Hypothalamus (tissue), 51 donors: ENCODE measurements around the gene SPATA46.
"Not testable (repeated sequence)": the region's sequence is repeated elsewhere in the genome, so short reads cannot be mapped to it uniquely, and the experiment has no call there.

Experiments
- DNase-seq, 51 donors: peaks; one replicate each; lab custom pipeline; 2025; lab: John Stamatoyannopoulos, UW

The SPATA46 gene

DNA sequence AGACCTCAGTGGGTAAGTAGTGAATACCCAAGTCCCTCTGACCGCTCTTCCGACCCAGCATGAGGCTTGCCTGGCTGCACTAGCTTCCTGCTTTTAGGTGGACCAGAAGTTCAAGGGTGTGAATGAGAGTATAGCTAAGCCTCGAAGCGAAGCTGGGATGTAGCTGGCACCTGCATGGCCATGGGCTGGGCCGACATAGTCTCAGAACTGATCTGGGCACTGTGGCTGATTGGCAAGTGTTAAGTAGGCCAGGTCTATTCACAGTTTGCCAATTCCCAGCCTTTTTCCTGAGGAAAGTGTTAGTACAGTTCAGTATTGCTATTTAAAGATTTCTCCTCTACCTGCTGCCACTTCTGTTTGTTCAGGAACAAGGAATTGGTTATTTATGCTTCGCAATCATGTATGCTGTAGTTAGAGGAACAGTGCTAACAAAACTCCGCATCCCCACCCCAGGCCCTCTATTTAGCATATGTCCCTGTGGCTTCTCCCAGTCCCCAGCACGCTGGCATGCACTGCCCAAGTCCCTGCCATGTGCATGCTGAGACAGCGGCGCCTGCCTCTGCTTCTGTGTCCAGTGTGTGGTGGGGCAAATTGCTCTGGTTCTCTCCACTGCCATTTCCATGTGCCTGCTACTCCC, 16.3 kb downstream of the SPATA46 start:
- DNase-seq = no peak

GRCh38 chr1:162359523-162360236, 17.0 kb downstream of the SPATA46 start:
- DNase-seq = peak in 1 of 51 donors; percentile 5

DNA sequence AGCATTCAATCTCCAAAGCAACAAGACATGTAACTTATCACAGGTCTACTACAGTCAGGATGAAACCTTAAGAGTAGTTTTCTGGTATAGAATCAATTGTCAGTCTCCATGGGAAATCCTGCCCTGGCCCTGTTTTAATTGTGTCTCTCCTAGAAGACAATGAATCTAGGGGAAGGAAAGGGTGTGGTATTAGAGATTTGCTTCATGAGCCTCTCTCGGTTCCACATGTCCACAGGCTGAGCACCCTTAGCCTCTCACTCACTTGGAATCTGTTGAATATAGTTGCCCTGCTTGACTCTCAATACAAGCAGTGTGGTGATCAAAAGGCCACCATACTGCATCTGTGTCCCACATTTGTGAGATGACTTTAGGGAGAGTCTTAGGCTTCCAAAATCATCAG, 17.7 kb downstream of the SPATA46 start:
- no peak for DNase-seq

- no peak for DNase-seq
Measured at GRCh38 chr1:162357681-162358266, 18.9 kb downstream of the SPATA46 start.

- DNase-seq = no peak
Measured at GRCh38 chr1:162353702-162354101, 23.0 kb downstream of the SPATA46 start.

GRCh38 chr1:162353078-162353477, 23.6 kb downstream of the SPATA46 start:
- no peak for DNase-seq

DNA sequence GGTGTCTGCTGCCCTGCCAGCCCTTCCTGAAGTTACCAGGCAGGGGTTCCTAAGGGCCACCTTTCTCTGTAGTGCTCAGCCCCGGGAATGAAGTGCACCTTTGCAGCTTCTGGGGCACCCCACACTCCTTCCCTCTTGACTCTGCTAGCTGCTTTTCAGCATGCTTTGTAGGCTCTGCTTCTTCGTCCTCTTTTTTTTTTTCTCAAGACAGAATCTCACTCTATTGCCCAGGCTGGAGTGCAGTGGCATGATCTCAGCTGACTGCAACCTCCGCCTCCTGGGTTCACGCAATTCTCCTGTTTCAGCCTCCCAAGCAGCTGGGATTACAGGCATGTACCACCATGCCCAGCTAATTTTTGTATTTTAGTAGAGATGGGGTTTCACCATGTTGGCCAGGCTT, 24.8 kb downstream of the SPATA46 start:
- DNase-seq = not testable (repeated sequence)

DNA sequence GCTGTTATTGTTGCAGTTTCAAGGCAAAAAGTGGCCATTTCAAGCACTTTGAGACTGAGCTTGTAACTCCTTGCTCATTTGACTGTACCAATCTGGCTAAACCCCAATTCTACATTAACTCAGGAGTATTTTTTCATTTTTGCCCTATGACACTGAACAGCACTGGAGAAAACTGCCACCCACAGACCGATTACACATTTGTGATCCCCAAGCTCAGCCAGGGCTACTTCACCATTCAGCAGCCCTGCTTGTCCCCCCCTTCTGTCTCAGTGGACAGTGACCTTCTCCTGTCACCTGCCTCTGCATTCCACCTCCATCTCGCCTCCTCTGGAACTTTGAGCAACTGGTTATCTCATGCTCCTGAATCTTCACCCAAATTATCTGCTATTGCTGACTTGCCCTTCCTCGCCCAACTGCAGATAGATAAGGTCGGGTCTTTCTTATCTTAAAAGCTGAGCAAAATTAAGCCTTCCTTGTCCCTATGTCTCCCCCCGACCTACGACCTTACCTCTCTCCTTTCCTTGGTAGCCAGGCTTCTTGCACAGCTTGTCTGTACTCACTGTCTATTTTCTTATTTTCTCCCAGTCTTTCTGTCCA, 25.3 kb downstream of the SPATA46 start:
- DNase-seq = no peak

DNA sequence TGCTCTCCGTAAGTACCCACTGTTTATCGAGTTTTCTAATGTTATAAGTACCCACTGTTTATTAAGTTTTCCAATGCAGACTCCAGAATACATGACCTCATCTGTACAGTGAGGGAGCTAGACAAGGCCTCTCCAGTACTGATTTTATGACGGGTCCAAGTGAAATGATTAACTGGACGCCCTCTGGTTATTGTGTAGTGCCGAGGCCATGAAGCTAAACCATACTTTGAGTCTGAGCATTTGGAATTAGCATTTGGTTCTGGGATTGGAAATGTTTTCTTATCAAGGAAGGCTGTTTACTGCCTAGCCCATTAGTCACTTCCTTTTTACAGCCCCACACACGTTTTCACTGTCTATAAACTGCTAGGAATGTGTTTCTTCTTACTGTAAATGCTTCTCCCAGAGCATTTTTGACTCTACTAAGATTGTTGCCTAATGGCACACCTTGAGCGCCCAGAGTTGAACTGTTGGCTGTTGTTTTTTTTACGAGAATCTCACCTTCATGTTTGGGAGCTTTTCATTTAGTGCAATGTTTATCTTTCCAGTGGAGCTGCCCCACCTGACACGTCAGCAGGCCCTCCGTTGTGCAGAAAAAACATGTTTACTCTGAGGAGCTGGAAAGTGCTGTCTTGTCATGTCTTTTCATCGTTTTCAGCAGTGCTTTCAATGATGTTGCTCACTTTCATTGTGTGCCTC, 26.9 kb downstream of the SPATA46 start:
- no peak for DNase-seq

GRCh38 chr1:162347281-162347680, 29.4 kb downstream of the SPATA46 start:
- no peak for DNase-seq

- DNase-seq = no peak
Measured at GRCh38 chr1:162343470-162343869, 33.2 kb downstream of the SPATA46 start.

GRCh38 chr1:162342452-162342983, 34.1 kb downstream of the SPATA46 start:
- DNase-seq = no peak

GRCh38 chr1:162336621-162337285, 39.9 kb downstream of the SPATA46 start:
- no peak for DNase-seq

DNA sequence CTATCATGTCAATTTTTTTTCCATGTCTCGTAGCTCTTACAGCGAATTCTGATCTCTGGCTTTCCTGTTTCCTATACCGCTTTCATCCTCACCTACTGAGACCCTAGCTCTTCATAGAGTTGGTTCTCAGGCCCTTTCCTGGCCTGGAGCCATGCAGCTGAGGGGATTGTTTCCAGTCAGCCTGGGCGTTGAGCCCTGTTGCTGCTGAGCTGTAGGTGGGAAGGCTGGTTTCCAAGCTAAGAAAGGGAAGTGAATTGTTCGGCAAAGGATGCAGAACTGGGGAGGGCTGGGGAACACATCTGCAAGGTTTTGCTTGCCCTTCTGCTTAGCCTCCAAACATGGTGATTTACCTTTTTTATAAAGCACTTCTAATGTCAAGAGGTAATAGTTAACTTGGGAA, 41.5 kb downstream of the SPATA46 start:
- peak in 20 of 51 donors; percentile 5 to 45 (median 18) for DNase-seq

DNA sequence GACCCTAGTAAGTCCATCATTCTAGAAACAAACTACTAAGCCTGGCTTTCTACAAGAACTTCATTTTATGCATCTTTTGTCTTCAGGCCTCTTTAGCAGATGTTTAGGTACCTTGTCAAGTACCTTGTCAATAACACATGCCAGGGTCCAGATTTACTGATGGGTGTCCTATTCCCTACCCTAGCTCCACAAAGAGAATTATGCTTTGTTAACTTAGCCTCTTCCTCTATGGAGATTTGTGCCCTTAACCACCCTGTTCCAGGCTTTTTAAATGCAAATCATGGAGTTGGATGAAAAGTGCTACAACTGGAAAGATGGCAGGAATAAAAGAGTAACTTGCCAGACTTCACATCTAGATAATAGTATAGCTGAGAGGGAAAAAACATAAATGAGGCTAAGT, 42.7 kb downstream of the SPATA46 start:
- no peak for DNase-seq

- DNase-seq = no peak
Measured at GRCh38 chr1:162329826-162330225, 46.8 kb downstream of the SPATA46 start.

DNA sequence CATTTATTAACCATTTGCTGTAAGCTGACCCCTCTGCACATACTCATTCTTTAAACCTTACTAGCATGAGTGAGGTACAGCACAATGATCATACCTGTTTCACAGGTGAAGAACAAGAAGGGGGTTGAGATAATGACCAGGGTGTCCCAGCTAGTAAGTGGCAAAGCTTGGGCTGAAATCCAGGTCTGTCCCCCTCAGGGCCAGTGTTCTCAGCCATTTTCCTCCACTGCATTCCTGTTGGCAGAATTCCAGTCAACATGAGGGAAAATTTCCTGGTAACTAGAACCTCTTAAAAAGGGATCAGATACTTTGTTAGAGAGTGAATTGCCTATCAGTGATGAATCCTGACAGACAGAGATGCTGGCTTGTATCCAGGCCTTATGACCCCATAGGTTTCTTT, 48.1 kb downstream of the SPATA46 start:
- DNase-seq = no peak

DNA sequence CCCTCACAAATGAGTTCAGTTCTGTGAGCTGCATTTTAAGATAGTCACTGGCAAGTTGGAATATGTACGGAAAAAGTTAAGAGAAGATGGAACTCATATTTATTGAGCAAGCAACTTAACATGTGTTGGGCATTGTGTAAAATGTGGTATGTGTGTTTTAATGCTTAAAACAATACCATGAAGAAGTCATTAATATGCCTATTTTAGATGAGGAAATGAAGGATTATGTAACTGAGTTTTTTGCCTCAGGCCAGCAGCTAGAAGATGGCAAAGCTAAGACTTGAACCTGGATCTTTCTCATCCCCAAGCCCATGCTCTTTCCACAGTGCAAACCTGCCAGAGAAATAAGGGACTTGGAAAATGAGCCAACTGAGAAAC, 48.9 kb downstream of the SPATA46 start:
- DNase-seq = no peak

DNA sequence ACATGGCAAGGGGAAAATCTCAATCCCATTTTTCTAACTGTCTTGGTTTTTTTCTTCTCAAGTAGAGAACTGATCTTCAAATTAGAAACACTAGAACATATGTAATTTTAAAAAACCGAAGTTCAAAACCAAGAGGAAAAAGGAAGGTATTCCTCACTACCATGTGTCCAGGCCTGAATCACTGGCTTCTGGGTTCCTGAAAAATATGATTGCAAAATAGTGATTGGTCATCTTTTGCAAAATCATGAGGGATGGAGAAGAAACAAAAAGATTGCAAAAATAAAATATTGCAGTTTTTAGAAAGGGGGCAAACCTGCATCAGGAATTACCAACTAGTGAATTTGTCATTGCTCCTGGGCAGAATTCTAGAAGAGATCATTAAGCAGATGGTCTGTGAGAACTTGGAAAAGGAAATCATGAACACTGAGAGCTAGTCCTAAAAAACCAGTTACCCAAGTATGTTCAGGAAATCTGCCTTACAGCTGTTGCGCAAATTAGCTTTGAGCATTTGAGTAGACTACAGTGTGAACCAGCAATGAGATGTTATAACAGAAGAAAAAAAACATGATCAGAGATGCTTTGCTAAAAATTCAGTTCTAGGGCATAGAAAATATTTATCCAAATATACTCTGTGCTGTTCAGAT, 49.4 kb downstream of the SPATA46 start:
- no peak for DNase-seq

DNA sequence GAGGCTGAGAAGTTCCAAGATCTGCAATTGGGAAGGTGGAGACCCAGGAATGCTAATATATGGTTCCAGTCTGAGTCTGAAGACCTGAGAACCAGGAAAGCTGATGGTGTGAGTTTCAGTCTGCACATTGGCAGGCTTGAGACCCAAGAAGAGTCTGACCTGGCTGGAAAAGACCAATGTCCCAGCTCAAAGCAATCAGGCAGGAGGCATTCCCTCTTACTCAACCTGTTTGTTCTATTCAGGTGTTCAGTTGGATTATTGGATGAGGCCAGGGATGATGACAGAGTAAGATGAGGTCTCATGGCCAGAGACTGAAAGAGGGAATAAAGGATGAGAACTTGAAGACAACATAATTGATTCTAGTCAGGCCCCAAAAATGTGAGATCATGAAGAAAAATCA, 50.1 kb downstream of the SPATA46 start:
- no peak for DNase-seq
